Skin of body (tissue), 2 donors: ENCODE measurements around the gene METTL13. TPM values are rescaled to one million over a fixed set of nuclear protein-coding genes. Genes with fewer than 3 reads are reported as not detected.
A peak's percentile ranks its signal among the peaks of the same experiment; 100 is the strongest.

Source experiments
- DNase-seq: peaks from one replicate; lab custom pipeline; 2025; lab: John Stamatoyannopoulos, UW
- total RNA-seq: library from RNA; depleted of rRNA; stranded (reverse); fragments of >200 nt; gene quantifications from one replicate; pipeline ENCODE4 v1.2.3, GENCODE V29; 2014

The METTL13 gene
- total RNA-seq, 1 donor from 2014 or later: 14.9 TPM

GRCh38 chr1:171802207-171802606 lies 20.7 kb downstream of the METTL13 start:
- DNase-seq: no peak

DNA sequence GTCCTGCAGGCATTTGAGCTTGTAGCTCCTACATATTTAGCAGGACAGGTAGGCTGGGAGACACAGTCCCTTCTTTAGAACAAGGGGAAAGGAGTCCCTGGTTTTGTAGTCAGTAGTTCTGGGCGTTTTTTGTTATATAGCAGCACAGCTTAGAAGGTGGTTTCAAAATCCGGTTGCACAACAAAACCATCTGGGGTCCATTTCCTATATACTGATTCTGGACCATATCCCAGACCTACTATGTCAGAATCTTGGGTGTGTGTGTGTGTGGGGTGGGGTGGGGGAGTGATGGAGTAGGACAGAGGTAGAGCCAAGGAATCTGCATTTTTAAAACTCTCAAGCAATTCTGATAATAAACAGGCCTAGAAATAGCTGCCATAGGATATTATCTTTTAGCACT lies 21.6 kb downstream of the METTL13 start:
- DNase-seq: peak; percentile 78

DNA sequence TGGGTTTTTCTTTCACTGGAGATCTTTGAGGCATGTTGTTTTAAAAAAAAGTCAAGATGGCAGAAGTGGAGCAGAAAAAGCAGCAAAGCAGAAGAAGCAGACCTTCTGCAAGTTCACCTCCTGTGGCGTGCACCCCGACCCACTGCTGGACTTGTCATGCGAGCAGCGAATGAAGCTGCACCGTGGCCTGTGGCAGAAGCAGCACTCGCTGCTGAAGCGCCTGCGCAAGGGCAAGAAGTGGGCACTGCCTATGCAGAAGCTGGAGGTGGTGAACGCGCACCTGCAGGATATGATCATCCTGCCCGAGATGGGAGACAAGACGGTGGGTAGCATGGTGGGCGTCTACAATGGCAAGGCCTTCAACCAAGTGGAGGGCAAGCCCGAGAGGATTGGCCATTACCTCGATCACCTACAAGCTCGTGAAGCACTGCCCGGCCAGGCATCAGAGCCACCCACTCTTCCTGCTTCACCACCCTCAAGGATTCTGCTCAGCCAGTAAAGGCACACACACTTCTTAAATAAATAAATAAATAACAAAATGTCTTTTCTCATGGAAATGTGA lies 22.1 kb downstream of the METTL13 start:
- no peak for DNase-seq

DNA sequence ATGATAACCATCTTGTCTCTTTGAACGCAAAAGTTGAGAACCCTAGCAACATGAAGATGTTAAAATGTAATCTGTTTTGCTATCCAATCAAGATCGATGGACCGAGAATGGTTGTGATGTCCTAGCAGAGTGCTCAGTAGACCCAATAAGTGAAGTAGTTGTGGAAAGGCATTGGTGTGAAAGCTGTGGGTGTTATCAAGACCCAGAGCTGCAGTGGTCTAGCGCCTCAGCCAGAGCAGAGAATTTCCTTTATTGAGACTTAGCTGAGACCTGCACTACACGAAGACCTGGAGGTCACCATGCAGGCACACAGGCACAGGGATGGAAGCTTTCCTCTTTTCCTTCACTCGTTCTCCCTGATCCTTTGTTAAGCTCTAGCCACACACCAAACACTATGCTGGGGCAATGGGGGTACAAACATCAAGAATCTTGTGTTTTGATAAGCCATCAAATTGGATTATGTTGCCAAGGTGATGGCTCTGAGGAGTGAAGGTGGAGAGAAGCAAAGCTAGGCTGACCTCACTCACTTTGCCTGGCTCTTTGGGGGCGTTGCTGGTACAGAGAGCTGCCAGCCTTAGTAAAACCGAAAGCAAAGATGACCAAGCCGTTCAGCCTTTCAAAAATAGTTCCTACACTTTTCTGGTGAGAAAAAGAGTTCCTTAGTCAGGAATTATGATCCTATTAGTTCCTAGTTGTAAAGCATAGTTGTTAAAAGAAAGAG lies 24.1 kb downstream of the METTL13 start:
- no peak for DNase-seq

DNA sequence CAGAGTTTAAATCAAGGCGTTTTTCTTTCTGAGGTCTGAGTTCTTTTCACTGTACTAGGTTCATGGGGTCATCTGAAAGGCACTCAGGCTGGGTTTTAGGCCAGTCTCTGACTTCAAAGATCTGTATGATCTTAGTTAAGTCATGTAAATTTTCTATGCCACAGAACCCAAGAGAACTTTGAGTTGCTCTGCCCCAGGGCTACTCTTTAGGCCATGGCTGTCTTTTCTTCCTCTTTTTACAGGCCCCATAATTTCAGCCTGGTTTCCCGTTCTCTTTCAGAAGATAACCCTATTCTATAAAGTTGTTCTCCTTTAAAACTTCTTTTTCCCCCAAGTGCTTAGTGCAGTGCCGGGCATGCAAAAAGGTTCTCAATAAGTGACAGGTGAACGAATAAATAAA lies 26.1 kb downstream of the METTL13 start:
- DNase-seq: no peak

DNA sequence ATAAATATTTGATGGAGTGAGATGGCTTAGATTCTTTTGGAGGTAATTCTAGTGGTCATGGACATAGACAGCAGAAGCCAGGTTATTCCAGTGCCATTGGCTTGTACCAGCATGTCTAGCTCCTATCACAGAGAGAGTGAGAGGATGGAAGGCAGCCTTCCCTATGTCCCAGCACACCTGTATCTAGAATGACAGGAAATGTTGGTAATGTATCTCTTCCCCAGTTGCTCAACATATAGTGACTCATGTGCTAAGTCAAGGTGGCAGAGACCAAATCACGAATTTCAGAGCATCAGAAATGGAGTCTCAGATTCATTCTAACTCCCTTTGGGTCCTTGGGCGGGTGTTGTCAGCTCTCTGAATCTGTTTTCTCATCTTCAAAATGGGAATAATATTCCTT lies 28.4 kb downstream of the METTL13 start:
- no peak for DNase-seq

GRCh38 chr1:171811672-171812071 lies 30.2 kb downstream of the METTL13 start:
- DNase-seq: no peak

GRCh38 chr1:171814692-171815091 lies 33.2 kb downstream of the METTL13 start:
- DNase-seq: no peak

- DNase-seq: no peak
Observed at GRCh38 chr1:171816300-171816901, 34.9 kb downstream of the METTL13 start.

DNA sequence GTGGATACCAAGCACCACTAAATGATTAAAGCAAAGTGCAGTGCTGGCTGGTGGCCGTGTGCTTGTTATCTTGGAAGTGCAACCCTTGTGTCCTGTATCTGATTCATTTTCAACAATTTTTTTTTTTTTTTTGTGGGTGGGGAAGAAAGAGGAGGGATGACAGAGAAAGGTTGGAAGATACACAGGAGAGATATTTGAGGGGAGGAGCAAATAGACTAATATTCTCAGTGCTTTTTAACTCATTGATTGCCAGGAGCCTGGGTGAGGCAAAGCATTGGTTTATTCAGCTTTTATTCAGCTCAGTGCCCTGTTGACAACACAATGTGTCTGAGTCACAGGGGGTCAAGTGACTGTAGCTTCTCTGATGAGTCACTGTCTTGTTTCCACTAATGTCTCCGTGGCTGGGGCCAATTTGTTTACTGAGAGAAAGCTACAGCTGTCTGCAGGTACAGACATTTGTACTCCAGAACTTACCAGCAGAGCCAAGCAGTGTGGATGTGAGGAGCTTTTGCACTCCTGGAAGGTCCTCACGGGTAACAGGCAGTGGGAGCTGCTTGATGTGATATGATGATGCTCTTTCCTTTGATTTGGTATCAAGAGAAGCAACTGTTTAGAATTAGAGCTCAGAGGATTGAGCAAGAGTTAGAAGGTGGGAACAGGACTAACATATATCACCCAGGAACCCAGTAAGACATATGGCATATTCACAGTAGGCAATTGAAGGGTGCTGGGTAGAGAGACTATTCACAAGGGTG lies 36.2 kb downstream of the METTL13 start:
- DNase-seq: no peak

DNA sequence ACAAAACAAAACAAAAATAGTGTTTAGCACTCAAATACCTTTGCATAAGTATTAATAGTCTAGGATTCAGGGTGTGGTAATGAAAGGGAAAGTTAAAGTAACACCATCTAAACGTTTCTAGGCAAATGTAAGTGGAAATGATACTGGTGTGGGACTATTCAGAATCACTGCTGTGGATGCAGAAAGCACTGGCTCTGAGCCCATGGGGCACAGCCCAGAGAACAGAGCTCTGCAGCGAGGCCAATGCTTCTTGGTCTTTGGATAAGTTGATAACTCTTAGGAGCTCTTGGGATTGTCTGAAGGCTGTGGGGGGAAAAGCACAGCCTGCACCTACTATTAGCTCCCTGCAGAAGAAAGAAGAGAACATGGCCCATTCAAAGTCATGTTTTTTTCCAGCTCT lies 38.5 kb downstream of the METTL13 start:
- DNase-seq: no peak

GRCh38 chr1:171826973-171827372 lies 45.5 kb downstream of the METTL13 start:
- no peak for DNase-seq

- DNase-seq: no peak
Observed at GRCh38 chr1:171828794-171829193, 47.3 kb downstream of the METTL13 start.

DNA sequence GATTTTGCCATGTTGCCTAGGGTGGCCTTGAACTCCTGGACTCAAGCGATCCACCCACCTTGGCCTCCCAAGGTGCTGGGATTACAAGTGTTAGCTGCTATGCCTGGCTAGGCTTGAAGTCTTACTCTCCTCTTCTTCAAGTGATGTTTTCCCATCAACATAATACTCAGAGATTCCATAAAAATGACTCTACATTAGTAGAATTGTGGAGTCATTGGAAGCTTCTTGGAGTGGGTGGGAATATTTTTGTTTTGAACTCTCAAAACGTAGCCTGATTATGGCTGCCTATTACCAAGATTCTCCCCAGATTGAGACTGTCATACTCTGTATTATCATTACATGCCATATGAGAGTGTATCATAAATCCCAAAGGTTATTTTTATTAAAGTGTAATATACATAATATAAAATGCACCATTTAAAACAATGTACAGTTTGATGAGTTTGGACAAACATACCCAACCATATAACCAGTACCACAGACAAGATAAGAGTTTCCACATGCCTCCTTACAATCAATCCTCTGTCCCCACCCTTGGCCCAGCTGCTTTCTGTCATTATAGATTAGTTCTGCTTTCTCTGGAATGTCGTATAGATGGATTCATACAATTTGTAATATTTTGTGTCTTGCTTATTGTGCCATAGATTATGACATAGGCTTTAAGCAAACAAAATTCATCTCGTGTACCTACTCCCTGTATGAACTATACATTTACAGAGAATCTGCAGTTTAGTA lies 51.8 kb downstream of the METTL13 start:
- peak; percentile 35 for DNase-seq

DNA sequence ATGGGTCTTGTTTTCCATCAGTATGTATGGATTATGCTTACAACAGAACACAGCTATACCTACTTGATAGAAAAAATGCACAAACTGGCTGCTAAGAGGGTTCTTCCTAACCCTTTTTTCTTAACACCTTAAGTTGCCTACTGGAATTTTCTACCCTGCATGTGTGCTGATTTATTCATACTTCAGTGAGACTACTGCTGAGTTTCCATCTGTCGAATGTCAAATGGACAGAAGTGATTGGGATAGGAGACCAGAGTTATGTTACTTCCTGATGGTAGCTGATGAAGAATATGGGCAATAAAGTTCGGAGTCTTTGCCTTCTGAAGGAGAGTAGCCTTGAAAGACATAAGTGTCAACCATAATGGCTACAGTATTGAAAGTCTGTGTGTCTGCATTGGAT lies 53.4 kb downstream of the METTL13 start:
- no peak for DNase-seq

DNA sequence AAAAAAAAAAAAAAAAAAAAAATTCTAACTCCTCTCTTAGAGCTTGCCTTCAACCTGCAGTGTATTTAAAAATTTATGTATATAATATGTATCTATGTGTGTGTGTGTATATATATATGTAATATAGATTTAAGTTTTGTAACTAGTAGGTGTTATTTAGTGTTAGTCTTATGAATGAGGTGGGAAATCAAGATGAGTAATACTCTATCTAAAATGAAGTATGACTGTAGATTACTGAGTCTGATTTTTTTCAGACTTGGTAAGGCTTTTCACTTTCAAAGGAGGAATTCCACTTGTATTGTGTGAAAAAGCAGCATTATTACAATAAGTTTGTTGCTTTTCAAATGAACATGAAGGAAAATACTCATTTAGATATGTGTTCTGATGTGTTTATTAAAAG lies 54.4 kb downstream of the METTL13 start:
- no peak for DNase-seq

DNA sequence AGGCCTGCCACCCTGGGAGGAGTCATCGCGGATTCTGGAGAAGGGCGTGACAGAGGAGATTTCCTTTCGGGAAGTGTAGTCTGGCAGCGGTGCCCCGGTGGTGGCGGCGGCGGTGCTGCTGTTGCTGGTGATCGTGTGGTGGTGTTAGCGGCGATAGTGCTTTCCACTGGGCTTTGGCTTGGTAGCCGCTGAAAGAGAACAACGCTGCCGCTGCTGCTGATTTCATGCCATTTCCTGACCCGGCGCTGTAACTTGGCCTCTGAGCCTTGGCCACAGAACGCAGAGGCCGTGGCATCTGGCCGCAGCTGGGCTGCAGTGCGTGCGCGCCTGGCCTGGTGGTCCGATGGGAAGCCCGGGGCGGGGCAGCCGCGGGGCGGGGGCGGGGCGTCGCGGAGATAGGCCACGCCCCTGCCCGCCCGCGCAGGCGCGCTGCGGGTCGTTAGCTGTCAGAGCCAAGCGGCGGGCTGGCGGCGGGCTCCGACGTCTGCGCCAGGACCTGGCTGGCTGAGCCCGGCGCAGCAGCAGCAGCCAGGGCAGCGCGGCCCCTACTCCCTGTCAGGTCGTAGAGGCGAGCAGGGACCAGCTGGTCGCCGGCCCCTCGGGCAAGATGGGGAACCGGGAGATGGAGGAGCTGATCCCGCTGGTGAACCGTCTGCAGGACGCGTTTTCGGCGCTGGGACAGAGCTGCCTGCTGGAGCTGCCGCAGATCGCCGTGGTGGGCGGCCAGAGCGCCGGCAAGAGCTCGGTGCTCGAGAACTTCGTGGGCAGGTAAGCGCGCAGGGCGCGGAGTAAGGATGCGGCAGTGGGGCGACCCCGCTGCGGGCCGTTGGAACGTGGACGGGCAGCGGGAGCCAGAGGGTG lies 59.8 kb downstream of the METTL13 start, which contains the start of gene DNM3:
TSS of gene DNM3 (plus strand) at position 449 of the 861 bp plus-strand sequence. CDS start at position 608, 159 bp downstream.
- peak; percentile 49 for DNase-seq

GRCh38 chr1:171841931-171842761 lies 60.7 kb downstream of the METTL13 start:
- no peak for DNase-seq

GRCh38 chr1:171844381-171844780 lies 62.9 kb downstream of the METTL13 start:
- no peak for DNase-seq

DNA sequence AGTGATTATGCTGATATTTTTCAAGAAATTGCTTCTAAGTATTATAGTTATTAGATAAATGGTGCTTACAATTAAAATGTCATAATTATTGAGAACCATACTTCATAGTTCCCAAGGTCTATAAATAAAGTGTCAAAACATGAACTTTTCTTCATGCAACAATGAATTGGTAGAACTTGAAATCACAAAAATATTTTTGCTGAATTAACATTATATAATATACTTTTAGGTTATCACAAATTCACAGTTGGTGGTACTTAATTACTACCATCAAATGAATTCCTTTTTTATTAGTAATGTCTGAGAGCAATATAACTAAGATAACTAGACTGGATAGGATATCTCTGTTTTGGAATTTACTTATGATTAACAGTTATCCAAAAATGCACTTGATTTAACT lies 64.5 kb downstream of the METTL13 start:
- no peak for DNase-seq
